GM23338 (cell line): Measurements from ENCODE around the gene LITAF. TPM values are rescaled to one million over a fixed set of nuclear protein-coding genes. Genes with fewer than 3 reads are reported as not detected.
A peak's percentile ranks its signal among the peaks of the same experiment; 100 is the strongest.

Source experiments
- ATAC-seq: fragments of 200-7000 bp; cut with Tn5 transposase; 3 replicates; pipeline ENCODE4 v1.9.1; 2020
- DNase-seq: peaks from one replicate; pipeline ENCODE4 v3.0.0-alpha.2; 2015; ENCODE audit warnings: low spot score
- H2AFZ ChIP-seq: fragments of 200-600 bp; sonication (generic); 2 replicates; pipeline ENCODE4 v1.8.0; 2016; ENCODE audit warnings: antibody characterized with exemption, mild to moderate bottlenecking, moderate library complexity
- H3F3A ChIP-seq: fragments of 200-600 bp; sonication (generic); replicated peaks from 2 replicates; pipeline ENCODE4 v1.8.0; 2017; ENCODE audit warnings: antibody characterized with exemption, mixed run types, low read depth
- H3K27ac ChIP-seq: fragments of 200-600 bp; sonication (generic); 2 replicates; pipeline ENCODE4 v1.6.1; 2016; ENCODE audit warnings: low read depth
- H3K27me3 ChIP-seq: fragments of 200-600 bp; sonication (generic); 2 replicates; pipeline ENCODE4 v1.8.0; 2016; ENCODE audit warnings: mild to moderate bottlenecking, mixed run types, moderate library complexity; ENCODE audit not compliant: insufficient read depth
- H3K36me3 ChIP-seq: fragments of 200-600 bp; sonication (generic); 2 replicates; pipeline ENCODE4 v1.8.0; 2016; ENCODE audit warnings: mild to moderate bottlenecking; ENCODE audit not compliant: insufficient read depth
- H3K4me1 ChIP-seq: fragments of 200-600 bp; sonication (generic); 2 replicates; pipeline ENCODE4 v1.8.0; 2016; ENCODE audit warnings: mild to moderate bottlenecking, moderate library complexity; ENCODE audit not compliant: insufficient read depth
- H3K4me2 ChIP-seq: fragments of 200-600 bp; sonication (generic); 2 replicates; pipeline ENCODE4 v1.7.1; 2017; ENCODE audit warnings: mixed run types
- H3K4me3 ChIP-seq: fragments of 200-600 bp; sonication (generic); 2 replicates; pipeline ENCODE4 v1.6.1; 2016; ENCODE audit warnings: mixed run types
- H3K79me2 ChIP-seq: fragments of 200-600 bp; sonication (generic); replicated peaks from 2 replicates; pipeline ENCODE4 v1.8.0; 2017; ENCODE audit warnings: mild to moderate bottlenecking; ENCODE audit not compliant: insufficient read depth
- H3K9me2 ChIP-seq: fragments of 200-600 bp; sonication (generic); 2 replicates; pipeline ENCODE4 v1.8.0; 2017; ENCODE audit not compliant: insufficient read depth
- H4K20me1 ChIP-seq: fragments of 200-600 bp; sonication (generic); replicated peaks from 2 replicates; pipeline ENCODE4 v1.8.0; 2017; ENCODE audit warnings: mild to moderate bottlenecking; ENCODE audit not compliant: insufficient read depth
- H3K27ac Mint-ChIP-seq: 2 replicates; pipeline ENCODE4 v1.8.0; 2020; ENCODE audit warnings: inconsistent platforms, mild to moderate bottlenecking, moderate library complexity, mixed read lengths
- H3K27me3 Mint-ChIP-seq: 3 replicates; pipeline ENCODE4 v1.8.0; 2022; ENCODE audit warnings: low read depth, mild to moderate bottlenecking, moderate library complexity, mixed read lengths, inconsistent platforms; ENCODE audit not compliant: insufficient read depth, poor library complexity
- H3K36me3 Mint-ChIP-seq: 3 replicates; pipeline ENCODE4 v1.8.0; 2021; ENCODE audit warnings: low read depth, mild to moderate bottlenecking, inconsistent platforms, moderate library complexity, mixed read lengths
- H3K4me1 Mint-ChIP-seq: 3 replicates; pipeline ENCODE4 v1.8.0; 2020; ENCODE audit warnings: mild to moderate bottlenecking, inconsistent platforms, mixed read lengths
- H3K4me3 Mint-ChIP-seq: 3 replicates; pipeline ENCODE4 v1.8.0; 2021; ENCODE audit warnings: moderate library complexity, mild to moderate bottlenecking, inconsistent platforms, mixed read lengths
- H3K9me3 Mint-ChIP-seq: 3 replicates; pipeline ENCODE4 v1.8.0; 2020; ENCODE audit warnings: moderate library complexity, mild to moderate bottlenecking, inconsistent platforms, mixed read lengths
- NANOG ChIP-seq: IDR thresholded peaks from 2 replicates; pipeline ENCODE4 v1.6.1; 2016; ENCODE audit warnings: antibody characterized with exemption, borderline replicate concordance
- REST ChIP-seq: IDR thresholded peaks from one replicate; pipeline ENCODE4 v1.6.1; 2018; ENCODE audit warnings: antibody characterized with exemption; ENCODE audit not compliant: unreplicated experiment
- ZNF462 ChIP-seq: fragments of 250-450 bp; sonication (Bioruptor Pico); IDR thresholded peaks from 2 replicates; pipeline ENCODE4 v1.5.0; 2020; ENCODE audit warnings: mild to moderate bottlenecking, moderate library complexity
- polyA plus RNA-seq: library from polyadenylated mRNA; unstranded; fragments of >200 nt; fragmentation: Nextera tagmentation; extraction: Ambion mirVana; gene quantifications from 2 replicates; pipeline ENCODE4 v1.2.1, GENCODE V29; 2016
- total RNA-seq: library from RNA; depleted of rRNA; stranded (reverse); fragments of >200 nt; shearing (Covaris generic); gene quantifications from 2 replicates; pipeline ENCODE4 v1.2.3, GENCODE V29; 2014

The LITAF gene
- total and polyA plus RNA-seq, 2 experiments from 2014 or later: 131 to 158 TPM

- DNase-seq (peak; percentile 55), ATAC-seq (peak; percentile 19)
- H3K4me1 ChIP-seq: peaks cover 41% of the 10 kb centered on the region
- no peak overlapping the region for H2AFZ ChIP-seq
- H3K27me3 ChIP-seq: peaks cover 28% of the 10 kb centered on the region
- Mint-ChIP-seq H3K4me3 (peak overlapping the region; percentile 62), H3K4me1 (peaks cover 45% of the 10 kb centered on the region), H3K27ac (no peak overlapping the region), H3K27me3 (peaks cover 35% of the 10 kb centered on the region), H3K36me3 (peaks cover 6% of the 10 kb centered on the region; the same call in 1 of the 3 replicates), H3K9me3 (no peaks in the 10 kb centered on the region)
- peaks cover 90% of the 10 kb centered on the region for H3K79me2 ChIP-seq
- no peaks in the 10 kb centered on the region; the same call in 1 of the 2 replicates for H4K20me1 ChIP-seq
- H3F3A ChIP-seq: no peaks in the 10 kb centered on the region; the same call in 1 of the 2 replicates
- H3K9me2 ChIP-seq: no peaks in the 10 kb centered on the region
- peak overlapping the region; percentile 66 for H3K4me2 ChIP-seq
- peak overlapping the region; percentile 38 for H3K4me3 ChIP-seq
- peaks cover 7% of the 10 kb centered on the region for H3K36me3 ChIP-seq
- TF ChIP-seq NANOG (no peak), ZNF462 (CRISPR knock-in tag) (no peak), REST (no peak)
- H3K27ac ChIP-seq: peak overlapping the region; percentile 78
These were observed 5.0 kb downstream of the LITAF start for GRCh38 chr16:11581678-11582077.
